Ramos (cell line): ENCODE measurements around the gene SFT2D1.
"Not testable (repeated sequence)": the region's sequence is repeated elsewhere in the genome, so short reads cannot be mapped to it uniquely, and the experiment has no call there.

Experiments used
- in situ Hi-C: fragments of 300-500 bp; cut with MboI; formaldehyde crosslinking; loops from one replicate; pipeline ENCODE4 v1.14.3; 2022; ENCODE audit warnings: low sequenced_read_pairs; ENCODE audit not compliant: unreplicated experiment

The SFT2D1 gene

GRCh38 chr6:166342349-166343149, at the start of gene SFT2D1:
SFT2D1 (minus strand) TSS chr6:166342545; CDS start chr6:166342481, 64 bp downstream.
- in situ Hi-C loops: no loop called here

- in situ Hi-C loops: no loop called here
Measured at GRCh38 chr6:166389119-166389518, 46.8 kb upstream of the SFT2D1 start.

- in situ Hi-C loops: no loop called here
Measured at GRCh38 chr6:166388290-166389004, 46.1 kb upstream of the SFT2D1 start.

- in situ Hi-C loops: no loop called here
Measured at GRCh38 chr6:166387642-166388289, 45.4 kb upstream of the SFT2D1 start.

GRCh38 chr6:166387098-166387497, 44.8 kb upstream of the SFT2D1 start:
- in situ Hi-C loops: not testable (repeated sequence)

GRCh38 chr6:166386111-166386510, 43.8 kb upstream of the SFT2D1 start:
- in situ Hi-C loops: no loop called here

- in situ Hi-C loops: not testable (repeated sequence)
Measured at GRCh38 chr6:166383802-166384363, 41.5 kb upstream of the SFT2D1 start.

- in situ Hi-C loops: no loop called here
Measured at GRCh38 chr6:166382933-166383801, 40.8 kb upstream of the SFT2D1 start, which contains the start of gene MPC1. MPC1 (minus strand) TSS chr6:166382940; CDS start chr6:166382876, 64 bp downstream.

- in situ Hi-C loops: no loop called here
Measured at GRCh38 chr6:166382500-166382932, 40.2 kb upstream of the SFT2D1 start.

GRCh38 chr6:166381733-166382499, 39.6 kb upstream of the SFT2D1 start:
- in situ Hi-C loops: no loop called here

- in situ Hi-C loops: no loop called here
Measured at GRCh38 chr6:166381381-166381732, 39.0 kb upstream of the SFT2D1 start.

- in situ Hi-C loops: no loop called here
Measured at GRCh38 chr6:166379800-166380199, 37.5 kb upstream of the SFT2D1 start.

- in situ Hi-C loops: no loop called here
Measured at GRCh38 chr6:166379103-166379586, 36.8 kb upstream of the SFT2D1 start.

- in situ Hi-C loops: no loop called here
Measured at GRCh38 chr6:166377721-166378120, 35.4 kb upstream of the SFT2D1 start.

- in situ Hi-C loops: no loop called here
Measured at GRCh38 chr6:166375013-166375412, 32.7 kb upstream of the SFT2D1 start.

GRCh38 chr6:166370489-166370888, 28.1 kb upstream of the SFT2D1 start:
- in situ Hi-C loops: no loop called here

GRCh38 chr6:166369782-166370181, 27.4 kb upstream of the SFT2D1 start:
- in situ Hi-C loops: no loop called here

- in situ Hi-C loops: no loop called here
Measured at GRCh38 chr6:166366921-166367320, 24.6 kb upstream of the SFT2D1 start.

- in situ Hi-C loops: no loop called here
Measured at GRCh38 chr6:166365806-166366205, 23.5 kb upstream of the SFT2D1 start.
